HG03175 (cell line): ENCODE results near the gene ARF1.

ENCODE experiments used
- ATAC-seq: cut with Tn5 transposase; IDR thresholded peaks from one replicate; pipeline ENCODE4 v1.9.1; 2021; ENCODE audit warnings: mild to moderate bottlenecking, moderate library complexity; ENCODE audit not compliant: unreplicated experiment

Gene ARF1

GRCh38 chr1:228084797-228085196, 2.3 kb downstream of the ARF1 start:
- no peak for ATAC-seq

GRCh38 chr1:228085287-228085951, 2.9 kb downstream of the ARF1 start:
- no peak for ATAC-seq

GRCh38 chr1:228087771-228088251, 5.3 kb downstream of the ARF1 start:
- no peak for ATAC-seq

GRCh38 chr1:228088586-228089498, 6.3 kb downstream of the ARF1 start:
- no peak for ATAC-seq

GRCh38 chr1:228089519-228090380, 7.2 kb downstream of the ARF1 start:
- no peak for ATAC-seq

GRCh38 chr1:228090613-228091081, 8.1 kb downstream of the ARF1 start:
- ATAC-seq = no peak

- ATAC-seq = no peak
These were observed 8.6 kb downstream of the ARF1 start for GRCh38 chr1:228091084-228091483.

GRCh38 chr1:228092342-228093049, 10.0 kb downstream of the ARF1 start:
- no peak for ATAC-seq

GRCh38 chr1:228093050-228093906, 10.8 kb downstream of the ARF1 start:
- ATAC-seq = no peak

GRCh38 chr1:228094432-228095016, 12.0 kb downstream of the ARF1 start:
- no peak for ATAC-seq

- no peak for ATAC-seq
These were observed 12.7 kb downstream of the ARF1 start for GRCh38 chr1:228095161-228095560.

GRCh38 chr1:228095938-228096337, 13.4 kb downstream of the ARF1 start:
- ATAC-seq = no peak

GRCh38 chr1:228096416-228097332, 14.2 kb downstream of the ARF1 start:
- ATAC-seq = no peak

GRCh38 chr1:228097333-228098081, 15.0 kb downstream of the ARF1 start:
- ATAC-seq = no peak

- ATAC-seq = no peak
These were observed 15.9 kb downstream of the ARF1 start for GRCh38 chr1:228098323-228098931.

- ATAC-seq = no peak
These were observed 16.8 kb downstream of the ARF1 start for GRCh38 chr1:228099331-228099732.
